ENCODE measurements around the gene DLG2.

GRCh38 chr11:84249344-84250135 lies 1377.6 kb downstream of the DLG2 start:
- TF ChIP-seq, protein P1, sequence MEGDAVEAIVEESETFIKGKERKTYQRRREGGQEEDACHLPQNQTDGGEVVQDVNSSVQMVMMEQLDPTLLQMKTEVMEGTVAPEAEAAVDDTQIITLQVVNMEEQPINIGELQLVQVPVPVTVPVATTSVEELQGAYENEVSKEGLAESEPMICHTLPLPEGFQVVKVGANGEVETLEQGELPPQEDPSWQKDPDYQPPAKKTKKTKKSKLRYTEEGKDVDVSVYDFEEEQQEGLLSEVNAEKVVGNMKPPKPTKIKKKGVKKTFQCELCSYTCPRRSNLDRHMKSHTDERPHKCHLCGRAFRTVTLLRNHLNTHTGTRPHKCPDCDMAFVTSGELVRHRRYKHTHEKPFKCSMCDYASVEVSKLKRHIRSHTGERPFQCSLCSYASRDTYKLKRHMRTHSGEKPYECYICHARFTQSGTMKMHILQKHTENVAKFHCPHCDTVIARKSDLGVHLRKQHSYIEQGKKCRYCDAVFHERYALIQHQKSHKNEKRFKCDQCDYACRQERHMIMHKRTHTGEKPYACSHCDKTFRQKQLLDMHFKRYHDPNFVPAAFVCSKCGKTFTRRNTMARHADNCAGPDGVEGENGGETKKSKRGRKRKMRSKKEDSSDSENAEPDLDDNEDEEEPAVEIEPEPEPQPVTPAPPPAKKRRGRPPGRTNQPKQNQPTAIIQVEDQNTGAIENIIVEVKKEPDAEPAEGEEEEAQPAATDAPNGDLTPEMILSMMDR (IDR thresholded peaks at IDR 0.05; ENCODE audit: low read depth, low read length, poor library complexity, severe bottlenecking): no peak
- TF ChIP-seq EZH2phosphoT487 (IDR thresholded peaks at IDR 0.05; ENCODE audit: borderline replicate concordance, low read length): no peak

All from DOHH2 (cell line).